Osteocyte (in vitro differentiated cells): ENCODE measurements around the gene ERICH4. TPM values are rescaled to one million over a fixed set of nuclear protein-coding genes. Genes with fewer than 3 reads are reported as not detected.

Source experiments
- DNase-seq: peaks from one replicate; pipeline ENCODE4 v3.0.0; 2021; ENCODE audit warnings: mixed read lengths; ENCODE audit not compliant: unreplicated experiment; ENCODE audit errors: extremely low spot score
- H3K27ac Mint-ChIP-seq: one replicate; pipeline ENCODE4 v1.8.0; 2021; ENCODE audit warnings: mild to moderate bottlenecking, mixed read lengths; ENCODE audit not compliant: unreplicated experiment
- H3K27me3 Mint-ChIP-seq: one replicate; pipeline ENCODE4 v1.8.0; 2021; ENCODE audit warnings: mixed read lengths; ENCODE audit not compliant: unreplicated experiment
- H3K36me3 Mint-ChIP-seq: one replicate; pipeline ENCODE4 v1.8.0; 2021; ENCODE audit warnings: mixed read lengths; ENCODE audit not compliant: unreplicated experiment
- H3K4me1 Mint-ChIP-seq: one replicate; pipeline ENCODE4 v1.8.0; 2021; ENCODE audit warnings: mixed read lengths; ENCODE audit not compliant: unreplicated experiment
- H3K4me3 Mint-ChIP-seq: one replicate; pipeline ENCODE4 v1.8.0; 2021; ENCODE audit warnings: mild to moderate bottlenecking, moderate library complexity, mixed read lengths; ENCODE audit not compliant: unreplicated experiment
- H3K9me3 Mint-ChIP-seq: one replicate; pipeline ENCODE4 v1.8.0; 2021; ENCODE audit warnings: mixed read lengths; ENCODE audit not compliant: unreplicated experiment
- total RNA-seq: library from RNA; stranded (reverse); gene quantifications from 2 replicates; pipeline ENCODE4 v1.2.1, GENCODE V29; 2021
- TF ChIP-seq, protein P1 (sequence below): fragments of 200-600 bp; sonication (generic); IDR thresholded peaks from 2 replicates; pipeline ENCODE4 v1.5.0; 2021; ENCODE audit warnings: antibody characterized with exemption, mild to moderate bottlenecking, moderate library complexity

ERICH4 gene
- total RNA-seq, 1 donor from 2014 or later: not detected

DNA sequence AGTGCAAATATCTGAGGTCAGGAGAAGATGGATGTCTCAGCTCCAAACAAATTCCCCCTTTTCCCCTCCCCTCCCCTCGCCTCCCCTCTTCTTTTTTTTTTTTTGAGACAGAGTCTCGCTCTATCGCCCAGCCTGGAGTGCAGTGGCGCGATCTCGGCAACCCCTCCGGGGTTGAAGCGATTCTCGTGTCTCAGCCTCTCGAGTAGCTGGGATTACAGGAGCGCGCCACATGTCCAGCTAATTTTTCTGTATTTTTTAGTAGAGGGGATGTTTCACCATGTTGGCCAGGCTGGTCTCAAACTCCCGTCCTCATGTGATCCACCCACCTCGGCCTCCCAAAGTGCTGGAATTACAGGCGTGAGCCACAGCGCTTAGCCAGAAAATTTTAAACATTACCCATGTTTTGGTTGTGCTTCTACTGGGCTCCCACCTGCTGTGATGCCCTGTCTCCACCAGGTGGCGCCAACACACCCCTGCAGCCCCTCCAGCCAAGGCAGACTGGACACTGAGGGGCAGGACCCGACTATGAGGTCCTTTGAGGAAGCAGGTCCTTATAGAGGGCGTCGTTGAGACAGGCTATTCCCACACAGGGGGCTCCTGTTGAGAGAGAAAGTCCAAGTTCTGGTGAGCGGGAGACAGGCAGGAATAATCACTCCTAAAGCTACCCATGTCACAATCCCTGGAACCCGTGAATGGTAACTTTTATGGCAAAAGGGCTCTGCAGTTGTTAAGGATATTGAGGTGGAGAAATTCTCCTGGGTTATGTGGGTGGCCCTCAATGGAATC, 6.3 kb downstream of the ERICH4 start:
- H3K27me3 Mint-ChIP-seq: peaks cover 25% of the 10 kb centered on the region
- no peak overlapping the region for H3K27ac Mint-ChIP-seq
- no peaks in the 10 kb centered on the region for H3K4me1 Mint-ChIP-seq
- TF ChIP-seq, protein P1, sequence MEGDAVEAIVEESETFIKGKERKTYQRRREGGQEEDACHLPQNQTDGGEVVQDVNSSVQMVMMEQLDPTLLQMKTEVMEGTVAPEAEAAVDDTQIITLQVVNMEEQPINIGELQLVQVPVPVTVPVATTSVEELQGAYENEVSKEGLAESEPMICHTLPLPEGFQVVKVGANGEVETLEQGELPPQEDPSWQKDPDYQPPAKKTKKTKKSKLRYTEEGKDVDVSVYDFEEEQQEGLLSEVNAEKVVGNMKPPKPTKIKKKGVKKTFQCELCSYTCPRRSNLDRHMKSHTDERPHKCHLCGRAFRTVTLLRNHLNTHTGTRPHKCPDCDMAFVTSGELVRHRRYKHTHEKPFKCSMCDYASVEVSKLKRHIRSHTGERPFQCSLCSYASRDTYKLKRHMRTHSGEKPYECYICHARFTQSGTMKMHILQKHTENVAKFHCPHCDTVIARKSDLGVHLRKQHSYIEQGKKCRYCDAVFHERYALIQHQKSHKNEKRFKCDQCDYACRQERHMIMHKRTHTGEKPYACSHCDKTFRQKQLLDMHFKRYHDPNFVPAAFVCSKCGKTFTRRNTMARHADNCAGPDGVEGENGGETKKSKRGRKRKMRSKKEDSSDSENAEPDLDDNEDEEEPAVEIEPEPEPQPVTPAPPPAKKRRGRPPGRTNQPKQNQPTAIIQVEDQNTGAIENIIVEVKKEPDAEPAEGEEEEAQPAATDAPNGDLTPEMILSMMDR: peak; percentile 98
- no peaks in the 10 kb centered on the region for H3K9me3 Mint-ChIP-seq
- no peaks in the 10 kb centered on the region for H3K36me3 Mint-ChIP-seq
- DNase-seq: peak; percentile 92
- peak overlapping the region; percentile 62 for H3K4me3 Mint-ChIP-seq

DNA sequence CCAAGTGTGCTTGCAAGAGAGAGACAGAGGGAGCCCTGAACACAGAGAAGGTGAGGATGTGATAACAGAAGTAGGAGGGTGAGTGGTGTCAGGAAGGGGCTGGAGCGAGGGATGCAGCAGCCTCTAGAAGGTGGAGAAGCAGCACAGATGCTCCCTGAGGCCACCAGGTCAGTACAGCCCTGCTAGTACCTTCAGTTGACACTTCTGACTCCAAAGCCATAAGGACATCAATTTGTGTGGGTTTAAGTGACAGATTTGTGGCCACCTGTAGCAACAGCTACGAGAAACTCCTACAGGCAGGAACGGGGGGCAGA, 6.9 kb downstream of the ERICH4 start:
- Mint-ChIP-seq H3K9me3 (no peaks in the 10 kb centered on the region), H3K36me3 (no peaks in the 10 kb centered on the region), H3K27me3 (peaks cover 23% of the 10 kb centered on the region), H3K27ac (no peak overlapping the region), H3K4me3 (no peak overlapping the region), H3K4me1 (no peaks in the 10 kb centered on the region)
- DNase-seq: peak; percentile 48
- TF ChIP-seq, protein P1: no peak

DNA sequence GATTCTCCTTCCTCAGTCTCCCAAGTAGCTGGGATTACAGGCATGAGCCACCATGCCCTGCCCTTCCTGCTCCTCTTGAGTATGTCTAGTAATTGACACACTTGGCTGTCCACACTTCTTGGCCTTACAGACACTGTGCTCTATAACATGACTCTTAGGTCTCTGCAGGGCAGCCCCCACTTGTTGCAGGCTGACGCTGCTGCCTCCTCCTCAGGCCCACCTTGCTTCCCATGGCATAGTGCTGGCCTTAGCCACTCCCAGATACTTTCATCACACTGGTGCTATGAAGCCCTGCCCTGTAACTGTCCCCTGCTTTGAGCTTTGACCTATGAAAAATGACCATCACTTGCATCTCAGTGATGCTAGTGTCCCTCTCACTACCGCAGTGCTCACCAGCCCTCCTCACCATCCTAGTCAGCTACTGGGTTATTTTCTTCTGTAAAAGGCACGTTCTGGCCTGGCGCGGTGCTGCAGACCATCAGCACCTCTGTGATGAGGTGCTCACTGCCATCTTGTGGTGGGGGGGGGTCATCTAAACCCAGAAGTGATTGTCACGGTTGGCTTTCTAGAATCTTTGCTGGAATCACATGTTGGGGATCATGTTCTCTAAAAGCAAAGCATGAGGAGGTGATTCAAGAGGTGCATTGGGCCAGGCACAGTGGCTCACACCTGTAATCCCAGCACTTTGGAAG, 9.8 kb downstream of the ERICH4 start:
- Mint-ChIP-seq H3K9me3 (no peaks in the 10 kb centered on the region), H3K36me3 (no peaks in the 10 kb centered on the region), H3K27ac (no peak overlapping the region), H3K27me3 (peaks cover 34% of the 10 kb centered on the region), H3K4me3 (no peak overlapping the region), H3K4me1 (no peaks in the 10 kb centered on the region)
- TF ChIP-seq, protein P1: no peak
- peak; percentile 60 for DNase-seq

DNA sequence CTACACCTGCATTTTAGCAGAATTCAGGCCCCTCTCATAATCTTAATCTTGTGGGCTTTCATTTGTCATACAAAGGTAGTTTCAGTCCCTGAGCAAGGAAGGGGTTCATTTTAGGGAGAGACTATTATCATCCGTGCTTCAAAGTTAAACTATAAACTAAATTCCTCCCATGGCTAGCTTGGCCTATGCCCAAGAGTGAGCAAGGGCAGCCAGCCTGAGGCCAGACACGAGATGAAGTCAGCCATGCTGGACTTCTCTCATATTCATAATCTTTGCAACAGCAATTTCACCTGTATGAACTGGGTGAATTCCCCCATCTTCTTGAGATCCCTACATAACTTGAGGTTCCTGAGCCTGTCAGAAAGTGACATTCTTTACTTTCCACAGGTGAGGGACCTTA, 13.0 kb downstream of the ERICH4 start:
- TF ChIP-seq, protein P1: no peak
- H3K27me3 Mint-ChIP-seq: peaks cover 35% of the 10 kb centered on the region
- no peak overlapping the region for H3K4me3 Mint-ChIP-seq
- no peaks in the 10 kb centered on the region for H3K4me1 Mint-ChIP-seq
- DNase-seq: peak; percentile 40
- no peak overlapping the region for H3K27ac Mint-ChIP-seq
- H3K9me3 Mint-ChIP-seq: no peaks in the 10 kb centered on the region
- H3K36me3 Mint-ChIP-seq: no peaks in the 10 kb centered on the region

DNA sequence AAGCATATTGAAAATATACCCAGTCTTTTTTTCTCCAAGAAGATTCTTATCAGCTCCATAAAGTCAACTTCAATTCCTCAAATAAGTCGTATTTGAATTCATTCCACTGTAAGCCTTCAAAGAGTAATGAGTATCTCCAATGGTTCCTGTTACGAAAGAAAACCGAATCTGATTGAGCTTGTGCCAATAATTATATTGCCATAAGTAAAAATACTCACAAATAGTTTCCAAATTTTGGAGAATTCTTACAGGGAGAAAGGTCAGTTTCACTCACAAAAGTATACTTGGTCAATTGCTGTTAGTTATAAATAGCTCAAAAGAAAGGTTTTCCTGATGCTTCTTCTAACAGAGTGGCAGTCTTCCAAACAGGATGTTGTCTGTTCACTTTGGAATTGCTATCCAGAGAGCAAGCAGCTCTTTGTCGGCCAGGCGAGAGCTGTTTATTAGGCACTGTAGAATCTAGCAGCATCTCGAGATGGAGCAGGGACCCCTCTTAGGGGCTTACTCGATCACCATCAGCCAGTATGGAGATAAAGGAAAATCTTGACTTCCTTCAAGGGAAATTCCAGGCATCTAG, 13.5 kb downstream of the ERICH4 start:
- no peak for DNase-seq
- Mint-ChIP-seq H3K9me3 (no peaks in the 10 kb centered on the region), H3K4me1 (no peaks in the 10 kb centered on the region), H3K36me3 (no peaks in the 10 kb centered on the region), H3K4me3 (no peak overlapping the region), H3K27ac (no peak overlapping the region), H3K27me3 (peaks cover 39% of the 10 kb centered on the region)
- TF ChIP-seq, protein P1: no peak
